ENCODE results near the gene PGP. TPM values are rescaled to one million over a fixed set of nuclear protein-coding genes. Genes with fewer than 3 reads are reported as not detected.
"Not testable (repeated sequence)": the region's sequence is repeated elsewhere in the genome, so short reads cannot be mapped to it uniquely, and the experiment has no call there.

PGP gene
- total RNA-seq, 4 donors from 2014 or later, result 2.6 to 14.4 (median 10.4) TPM

DNA sequence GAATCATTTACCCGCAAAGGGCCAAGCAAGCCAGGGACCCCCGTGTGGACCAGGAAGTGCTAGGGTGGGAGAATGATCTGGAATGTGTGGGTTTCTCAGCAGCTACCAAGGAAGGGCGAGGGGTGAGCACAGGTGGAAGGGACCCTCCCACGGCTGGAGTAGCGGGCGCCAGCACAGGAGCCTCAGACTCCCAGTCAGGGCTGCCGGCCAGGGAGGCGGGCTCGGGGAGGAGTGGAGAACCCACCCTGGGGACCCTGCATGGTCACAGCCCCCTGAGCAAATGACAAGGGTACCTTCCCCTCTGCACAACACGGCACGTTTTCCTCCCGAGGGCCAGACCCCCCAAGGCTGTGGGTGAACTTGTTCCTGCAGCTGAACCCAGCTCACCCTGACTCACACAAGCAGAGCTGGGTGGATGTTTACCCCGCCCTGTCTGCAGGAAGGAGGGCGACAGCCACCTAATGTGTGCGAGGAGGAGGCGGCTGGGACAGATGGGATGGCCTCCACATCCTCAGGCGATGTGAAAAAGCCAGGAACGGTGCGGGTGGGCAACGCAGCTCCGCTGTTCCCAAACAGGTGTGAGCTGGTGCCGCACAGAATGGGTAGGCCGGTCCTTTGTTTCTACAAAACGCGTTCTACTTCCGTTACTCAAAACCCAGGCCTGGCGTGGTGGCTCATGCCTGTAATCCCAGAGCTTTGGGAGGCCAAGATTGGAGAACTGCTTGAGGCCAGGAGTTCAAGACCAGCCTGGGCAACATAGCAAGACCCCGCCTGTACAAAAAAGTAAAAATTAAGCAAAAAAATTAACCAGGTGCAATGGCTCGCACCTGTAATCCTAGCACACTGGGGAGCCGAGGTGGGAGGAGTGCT, 30.5 kb upstream of the PGP start:
- Histone ChIP-seq H3K4me3 (no peak overlapping the region), H3K9me3 (no peaks in the 10 kb centered on the region), H3K27ac (no peak overlapping the region), H3K36me3 (no peaks in the 10 kb centered on the region), H3K4me1 (no peaks in the 10 kb centered on the region), H3K27me3 (no peaks in the 10 kb centered on the region)
- DNase-seq, result no peak
- intact Hi-C loops (cut with DNase I; ENCODE audit: low total_unique reads), result no loop called here
- TF ChIP-seq, protein P1, sequence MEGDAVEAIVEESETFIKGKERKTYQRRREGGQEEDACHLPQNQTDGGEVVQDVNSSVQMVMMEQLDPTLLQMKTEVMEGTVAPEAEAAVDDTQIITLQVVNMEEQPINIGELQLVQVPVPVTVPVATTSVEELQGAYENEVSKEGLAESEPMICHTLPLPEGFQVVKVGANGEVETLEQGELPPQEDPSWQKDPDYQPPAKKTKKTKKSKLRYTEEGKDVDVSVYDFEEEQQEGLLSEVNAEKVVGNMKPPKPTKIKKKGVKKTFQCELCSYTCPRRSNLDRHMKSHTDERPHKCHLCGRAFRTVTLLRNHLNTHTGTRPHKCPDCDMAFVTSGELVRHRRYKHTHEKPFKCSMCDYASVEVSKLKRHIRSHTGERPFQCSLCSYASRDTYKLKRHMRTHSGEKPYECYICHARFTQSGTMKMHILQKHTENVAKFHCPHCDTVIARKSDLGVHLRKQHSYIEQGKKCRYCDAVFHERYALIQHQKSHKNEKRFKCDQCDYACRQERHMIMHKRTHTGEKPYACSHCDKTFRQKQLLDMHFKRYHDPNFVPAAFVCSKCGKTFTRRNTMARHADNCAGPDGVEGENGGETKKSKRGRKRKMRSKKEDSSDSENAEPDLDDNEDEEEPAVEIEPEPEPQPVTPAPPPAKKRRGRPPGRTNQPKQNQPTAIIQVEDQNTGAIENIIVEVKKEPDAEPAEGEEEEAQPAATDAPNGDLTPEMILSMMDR (IDR thresholded peaks at IDR 0.05), result no peak
- no peak for TF ChIP-seq POLR2A (IDR thresholded peaks at IDR 0.05)

DNA sequence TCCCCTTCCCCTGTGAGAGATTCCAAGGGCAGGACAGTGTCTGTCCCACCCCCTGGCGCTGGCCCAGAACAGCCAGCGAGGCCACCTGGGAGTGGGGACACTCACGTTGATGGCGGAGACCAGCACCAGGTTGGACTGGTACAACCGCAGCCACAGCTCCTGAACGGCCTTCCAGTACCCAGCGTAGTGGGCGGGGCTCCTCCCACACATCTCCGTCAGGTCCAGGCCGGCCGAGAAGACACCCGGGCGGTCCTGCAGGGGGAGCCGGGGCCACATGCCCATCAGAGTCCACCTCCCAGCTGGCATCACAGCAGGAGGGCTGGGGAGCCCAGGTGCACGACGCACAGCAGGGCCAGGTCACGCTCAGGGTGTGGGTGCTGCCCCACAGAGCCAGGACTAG, 29.7 kb upstream of the PGP start:
- H3K4me3 ChIP-seq, result no peak overlapping the region
- no peak overlapping the region for H3K27ac ChIP-seq
- H3K27me3 ChIP-seq, result no peaks in the 10 kb centered on the region
- TF ChIP-seq POLR2A (IDR thresholded peaks at IDR 0.05), result no peak
- TF ChIP-seq, protein P1 (IDR thresholded peaks at IDR 0.05), result no peak
- H3K4me1 ChIP-seq, result no peaks in the 10 kb centered on the region
- no peak for DNase-seq
- H3K36me3 ChIP-seq, result no peaks in the 10 kb centered on the region
- H3K9me3 ChIP-seq, result no peaks in the 10 kb centered on the region
- intact Hi-C loops (cut with DNase I; ENCODE audit: low total_unique reads), result no loop called here

DNA sequence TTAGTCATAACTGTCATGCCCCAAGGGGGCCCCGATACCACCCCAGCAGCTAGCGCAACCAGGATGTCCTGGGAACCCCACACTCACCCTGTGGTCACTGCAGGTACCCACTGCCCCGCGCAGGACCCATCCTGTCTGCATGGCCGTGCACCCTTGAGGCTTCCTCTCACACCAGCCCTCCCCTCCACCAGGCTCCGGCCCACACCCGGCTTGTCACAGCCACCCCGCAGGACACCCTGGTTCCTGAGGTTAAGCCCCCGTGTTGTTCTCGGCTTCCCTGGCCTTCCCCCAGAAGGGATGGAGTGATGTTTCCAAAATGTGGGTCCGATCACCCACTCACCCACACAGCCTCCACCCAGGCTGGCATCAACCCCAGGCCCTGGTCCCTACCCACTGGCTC, 29.1 kb upstream of the PGP start:
- Histone ChIP-seq H3K4me1 (no peaks in the 10 kb centered on the region), H3K4me3 (no peak overlapping the region), H3K36me3 (no peaks in the 10 kb centered on the region), H3K27ac (no peak overlapping the region), H3K27me3 (no peaks in the 10 kb centered on the region), H3K9me3 (no peaks in the 10 kb centered on the region)
- intact Hi-C loops (cut with DNase I; ENCODE audit: low total_unique reads), result no loop called here
- TF ChIP-seq, protein P1 (IDR thresholded peaks at IDR 0.05), result no peak
- no peak for TF ChIP-seq POLR2A (IDR thresholded peaks at IDR 0.05)
- no peak for DNase-seq

DNA sequence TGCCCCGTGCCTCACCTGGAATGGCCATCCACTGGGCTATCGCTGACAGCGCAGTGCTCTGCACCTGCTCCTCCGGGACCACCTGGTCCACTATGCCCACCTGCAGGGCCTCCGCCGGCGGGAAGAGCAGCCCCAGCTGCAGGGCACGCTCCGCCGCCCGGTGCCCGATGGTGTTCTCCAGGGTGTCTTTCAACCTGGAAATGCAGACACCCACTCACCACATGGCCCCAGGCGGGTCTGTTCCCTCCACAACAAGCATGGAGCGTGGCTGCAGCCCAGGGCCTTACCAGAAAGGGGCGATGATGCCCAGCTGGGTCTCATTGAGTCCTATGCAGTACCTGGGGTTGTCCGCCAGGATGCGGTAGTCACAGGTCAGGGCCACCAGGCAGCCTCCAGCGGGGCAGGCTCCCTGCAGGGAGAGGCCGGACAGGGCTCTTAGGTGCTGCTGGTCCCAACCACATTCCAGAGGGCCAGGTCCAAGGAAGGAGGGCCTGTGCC, 28.4 kb upstream of the PGP start:
- TF ChIP-seq POLR2A (IDR thresholded peaks at IDR 0.05), result no peak
- TF ChIP-seq, protein P1 (IDR thresholded peaks at IDR 0.05), result no peak
- Histone ChIP-seq H3K27me3 (no peaks in the 10 kb centered on the region), H3K9me3 (no peaks in the 10 kb centered on the region), H3K4me1 (no peaks in the 10 kb centered on the region), H3K36me3 (no peaks in the 10 kb centered on the region), H3K4me3 (no peak overlapping the region), H3K27ac (no peak overlapping the region)
- no peak for DNase-seq
- intact Hi-C loops (cut with DNase I; ENCODE audit: low total_unique reads), result no loop called here

DNA sequence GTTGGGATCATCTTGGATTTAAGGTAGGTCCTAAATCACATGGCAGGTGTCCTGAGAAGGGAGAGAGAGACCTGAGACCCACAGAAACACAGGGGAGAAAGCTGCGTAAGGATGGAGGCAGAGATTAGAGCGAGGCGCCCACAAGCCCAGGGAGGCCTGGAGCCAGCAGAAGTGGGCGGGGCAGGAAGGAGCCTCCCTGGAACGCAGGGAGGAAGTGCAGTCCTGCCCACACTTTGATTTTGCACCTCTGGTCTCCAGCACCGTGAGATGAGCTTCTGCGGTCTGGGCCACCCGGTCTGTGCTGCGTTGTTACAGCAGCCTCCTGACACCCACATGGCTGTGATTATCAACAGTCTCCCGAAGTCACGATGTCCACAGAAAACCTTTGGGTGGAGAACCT, 28.0 kb upstream of the PGP start:
- H3K9me3 ChIP-seq, result no peaks in the 10 kb centered on the region
- H3K27me3 ChIP-seq, result no peaks in the 10 kb centered on the region
- no peaks in the 10 kb centered on the region for H3K4me1 ChIP-seq
- H3K36me3 ChIP-seq, result no peaks in the 10 kb centered on the region
- no peak overlapping the region for H3K27ac ChIP-seq
- H3K4me3 ChIP-seq, result no peak overlapping the region
- TF ChIP-seq POLR2A (IDR thresholded peaks at IDR 0.05), result no peak
- TF ChIP-seq, protein P1 (IDR thresholded peaks at IDR 0.05), result no peak
- intact Hi-C loops (cut with DNase I; ENCODE audit: low total_unique reads), result no loop called here
- no peak for DNase-seq

DNA sequence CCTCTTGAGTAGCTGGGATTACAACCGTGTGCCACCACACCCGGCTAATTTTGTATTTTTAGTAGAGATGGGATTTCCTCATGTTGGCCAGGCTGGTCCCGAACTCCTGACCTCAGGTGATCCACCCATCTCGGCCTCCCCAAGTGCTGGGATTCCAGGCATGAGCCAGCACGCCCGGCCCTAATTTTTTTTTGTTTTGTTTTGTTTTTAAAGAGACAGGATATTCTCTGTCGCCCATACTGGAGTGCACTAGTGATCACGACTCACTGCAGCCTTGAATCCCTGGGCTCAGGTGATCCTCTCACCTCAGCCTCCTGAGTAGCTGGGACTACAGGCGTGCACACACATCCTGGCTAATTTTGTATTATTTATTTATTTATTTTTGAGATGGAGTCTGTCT, 25.7 kb upstream of the PGP start:
- H3K27me3 ChIP-seq; H3K36me3 ChIP-seq; DNase-seq; intact Hi-C loops (cut with DNase I; ENCODE audit: low total_unique reads); H3K27ac ChIP-seq; H3K4me3 ChIP-seq; H3K9me3 ChIP-seq: not testable (repeated sequence)
- peaks cover 0 to 12% of the 10 kb centered on the region in 2 donors for H3K4me1 ChIP-seq

Data from uterus (tissue), 4 donors.